Cardiac fibroblast (primary cell): Measurements from ENCODE around the gene PLCG2.
"Not testable (repeated sequence)": the region's sequence is repeated elsewhere in the genome, so short reads cannot be mapped to it uniquely, and the experiment has no call there.

Source experiments
- DNase-seq, 2 donors: peaks; one replicate each; pipeline versions ENCODE4 v3.0.0 to v3.0.0-alpha.2; 2010; ENCODE audit warnings: low read depth in 2 of 2
- H3K4me3 ChIP-seq, 2 donors: replicated peaks in 1 of 2; 1 replicate in 1 of 2; 2 replicates in 1 of 2; pipeline ENCODE4 v1.5.1; 2011; ENCODE audit warnings: low read depth in 2 of 2, low read length in 2 of 2, mild to moderate bottlenecking in 2 of 2, moderate library complexity in 1 of 2
- TF ChIP-seq, protein P1 (sequence below): IDR thresholded peaks from one replicate; pipeline ENCODE4 v1.5.1; 2011; ENCODE audit warnings: low read depth, mild to moderate bottlenecking, low read length, inconsistent platforms

The PLCG2 gene

DNA sequence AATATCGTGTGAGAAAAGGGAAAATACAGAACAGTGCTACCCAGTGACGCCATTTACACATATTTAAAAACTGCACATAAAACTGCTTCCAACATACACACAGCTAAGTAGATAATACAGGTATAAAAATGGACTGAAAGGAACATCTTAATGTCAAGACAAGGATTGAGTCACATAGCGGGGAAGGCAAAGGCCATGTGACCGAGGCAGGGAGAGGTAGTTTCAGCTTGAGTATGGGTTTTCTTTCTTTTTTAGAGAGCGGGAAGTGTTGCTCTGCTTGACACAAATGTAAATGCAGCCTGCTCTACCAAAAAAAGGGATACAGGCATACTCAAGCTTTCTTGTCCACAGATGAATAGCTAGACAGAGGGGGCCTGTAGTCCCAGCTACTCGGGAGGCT is 185.7 kb downstream of the PLCG2 start:
- H3K4me3 ChIP-seq: no peak overlapping the region
- no peak for DNase-seq
- TF ChIP-seq, protein P1, sequence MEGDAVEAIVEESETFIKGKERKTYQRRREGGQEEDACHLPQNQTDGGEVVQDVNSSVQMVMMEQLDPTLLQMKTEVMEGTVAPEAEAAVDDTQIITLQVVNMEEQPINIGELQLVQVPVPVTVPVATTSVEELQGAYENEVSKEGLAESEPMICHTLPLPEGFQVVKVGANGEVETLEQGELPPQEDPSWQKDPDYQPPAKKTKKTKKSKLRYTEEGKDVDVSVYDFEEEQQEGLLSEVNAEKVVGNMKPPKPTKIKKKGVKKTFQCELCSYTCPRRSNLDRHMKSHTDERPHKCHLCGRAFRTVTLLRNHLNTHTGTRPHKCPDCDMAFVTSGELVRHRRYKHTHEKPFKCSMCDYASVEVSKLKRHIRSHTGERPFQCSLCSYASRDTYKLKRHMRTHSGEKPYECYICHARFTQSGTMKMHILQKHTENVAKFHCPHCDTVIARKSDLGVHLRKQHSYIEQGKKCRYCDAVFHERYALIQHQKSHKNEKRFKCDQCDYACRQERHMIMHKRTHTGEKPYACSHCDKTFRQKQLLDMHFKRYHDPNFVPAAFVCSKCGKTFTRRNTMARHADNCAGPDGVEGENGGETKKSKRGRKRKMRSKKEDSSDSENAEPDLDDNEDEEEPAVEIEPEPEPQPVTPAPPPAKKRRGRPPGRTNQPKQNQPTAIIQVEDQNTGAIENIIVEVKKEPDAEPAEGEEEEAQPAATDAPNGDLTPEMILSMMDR: no peak

DNA sequence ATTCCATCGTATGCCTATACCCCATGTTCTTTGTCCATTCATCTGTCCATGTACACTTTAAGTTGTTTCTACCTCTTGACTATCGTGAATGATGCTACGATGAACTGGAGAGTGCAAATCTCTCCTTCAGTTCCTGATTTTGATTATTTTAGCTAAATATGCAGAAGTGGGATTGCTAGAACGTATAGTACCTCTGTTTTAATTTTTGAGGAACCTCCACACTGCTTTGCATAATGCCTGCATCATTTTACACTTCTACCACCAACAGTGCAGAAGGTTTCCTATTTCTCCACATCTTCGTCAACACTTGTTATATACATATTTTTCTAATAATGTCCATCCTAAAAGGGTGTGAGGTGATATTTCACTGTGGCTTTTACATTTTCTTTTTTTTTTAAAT is 188.3 kb downstream of the PLCG2 start:
- no peak overlapping the region for H3K4me3 ChIP-seq
- no peak for DNase-seq
- TF ChIP-seq, protein P1: no peak

DNA sequence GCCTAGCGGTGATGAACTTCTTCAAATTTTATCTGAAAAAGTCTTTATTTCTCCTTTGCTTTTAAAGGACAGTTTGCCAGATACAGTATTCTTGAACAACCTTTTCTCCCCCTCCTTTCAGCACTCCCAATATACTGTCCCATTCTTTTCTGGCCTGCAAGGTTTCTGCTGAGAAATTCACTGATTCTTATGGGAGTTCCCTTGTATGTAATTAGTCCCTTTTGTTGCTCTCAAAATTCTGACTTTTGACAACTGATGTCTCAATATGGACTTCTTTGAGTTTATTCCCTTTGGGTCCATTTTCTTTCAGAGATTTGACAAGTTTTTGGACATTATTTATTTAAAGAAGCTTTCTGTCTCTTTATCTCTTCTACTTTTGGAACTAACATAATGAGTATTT is 192.8 kb downstream of the PLCG2 start:
- TF ChIP-seq, protein P1: no peak

DNA sequence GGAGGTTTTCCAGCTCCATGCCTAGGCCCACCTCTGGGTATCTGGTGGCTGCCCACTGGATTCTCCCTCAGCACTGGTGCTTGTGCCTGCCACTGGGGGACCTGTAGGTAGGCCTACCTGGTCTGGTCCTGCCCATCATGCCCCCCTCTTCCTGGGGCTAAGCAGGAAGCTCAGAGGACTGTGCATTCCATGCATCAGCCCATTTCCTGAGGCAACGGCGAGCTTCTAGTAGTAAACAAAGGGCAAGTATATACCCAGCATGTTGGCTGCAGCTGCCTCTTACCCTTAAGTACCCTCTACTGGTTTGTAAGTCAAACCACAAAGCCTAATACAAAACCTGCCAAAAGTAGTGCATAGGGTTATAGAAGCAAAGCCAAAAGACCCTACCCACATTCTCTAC is 194.6 kb downstream of the PLCG2 start:
- DNase-seq: no peak
- TF ChIP-seq, protein P1: no peak

More for the DNA sequence above, 192.8 kb downstream of the PLCG2 start:
- H3K4me3 ChIP-seq: no peak overlapping the region
- no peak for DNase-seq

DNA sequence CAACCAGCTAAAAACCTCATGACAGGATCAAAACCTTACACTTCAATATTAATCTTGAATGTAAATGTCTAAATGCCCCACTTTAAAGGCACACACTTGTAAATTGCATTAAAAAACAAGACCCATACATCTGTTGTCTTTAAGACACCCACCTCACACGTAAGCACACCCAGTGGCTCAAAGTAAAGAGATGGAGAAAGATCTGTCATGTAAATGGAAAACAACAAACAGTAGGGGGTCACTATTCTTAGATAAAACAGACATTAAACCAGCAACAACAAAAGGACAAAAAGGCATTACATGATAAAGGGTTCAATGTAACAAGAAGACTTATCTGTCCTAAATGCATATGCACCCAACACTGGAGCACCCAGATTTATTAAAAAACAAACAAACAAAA is 196.5 kb downstream of the PLCG2 start:
- DNase-seq: no peak
- H3K4me3 ChIP-seq: no peak overlapping the region
- TF ChIP-seq, protein P1: no peak

More for the DNA sequence above, 194.6 kb downstream of the PLCG2 start:
- no peak overlapping the region for H3K4me3 ChIP-seq

DNA sequence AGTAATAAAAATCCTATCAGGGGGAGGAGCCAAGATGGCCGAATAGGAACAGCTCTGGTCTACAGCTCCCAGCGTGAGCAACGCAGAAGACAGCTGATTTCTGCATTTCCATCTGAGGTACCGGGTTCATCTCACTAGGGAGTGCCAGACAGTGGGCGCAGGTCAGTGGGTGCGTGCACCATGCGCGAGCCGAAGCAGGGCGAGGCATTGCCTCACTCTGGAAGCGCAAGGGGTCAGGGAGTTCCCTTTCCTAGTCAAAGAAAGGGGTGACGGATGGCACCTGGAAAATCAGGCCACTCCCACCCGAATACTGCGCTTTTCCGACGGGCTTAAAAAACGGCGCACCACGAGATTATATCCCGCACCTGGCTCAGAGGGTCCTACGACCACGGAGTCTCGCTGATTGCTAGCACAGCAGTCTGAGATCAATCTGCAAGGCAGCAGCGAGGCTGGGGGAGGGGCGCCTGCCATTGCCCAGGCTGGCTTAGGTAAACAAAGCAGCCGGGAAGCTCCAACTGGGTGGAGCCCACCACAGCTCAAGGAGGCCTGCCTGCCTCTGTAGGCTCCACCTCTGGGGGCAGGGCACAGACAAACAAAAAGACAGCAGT is 198.3 kb downstream of the PLCG2 start:
- not testable (repeated sequence) for H3K4me3 ChIP-seq, DNase-seq

DNA sequence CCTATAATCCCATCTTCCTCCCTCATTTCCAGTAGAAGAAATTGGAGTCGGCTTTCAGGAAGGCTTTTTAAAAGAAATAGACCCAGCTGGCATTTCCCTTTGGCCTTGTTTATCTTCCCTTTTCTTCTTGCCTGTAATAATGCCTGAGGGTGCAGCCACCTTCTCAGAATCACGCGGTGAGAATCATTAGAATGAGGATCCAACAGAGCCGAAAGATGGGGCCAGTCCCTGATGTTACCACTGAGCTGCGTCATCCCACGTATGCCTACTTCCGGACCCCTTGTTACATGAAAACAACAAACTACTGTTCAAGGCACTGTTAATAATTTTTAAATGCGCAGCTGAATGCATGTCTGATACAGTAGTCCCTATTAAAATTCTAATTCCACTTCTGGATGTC is 208.0 kb downstream of the PLCG2 start:
- no peak for DNase-seq
- TF ChIP-seq, protein P1: no peak
- no peak overlapping the region for H3K4me3 ChIP-seq
